ENCODE results near the gene GRM3. TPM values are rescaled to one million over a fixed set of nuclear protein-coding genes. Genes with fewer than 3 reads are reported as not detected.

Gene GRM3
- total and polyA plus RNA-seq, 2 of the 8 experiments (the other 6 are each of a cell fraction or from before 2014, with no cell fraction given), result 3.1 to 4.2 TPM

- TF ChIP-seq CHD7 (IDR thresholded peaks at IDR 0.05; ENCODE audit: insufficient replicate concordance, low read length), result no peak
- TF ChIP-seq SRF (IDR thresholded peaks at IDR 0.05; ENCODE audit: low read depth, low read length), result no peak
- TF ChIP-seq FOSL1 (IDR thresholded peaks at IDR 0.05; ENCODE audit: insufficient read depth, low read depth, low read length), result no peak
- TF ChIP-seq RXRA (IDR thresholded peaks at IDR 0.05; ENCODE audit: insufficient read depth, low read depth, low read length), result no peak
- no peak for TF ChIP-seq CTBP2 (IDR thresholded peaks at IDR 0.05; ENCODE audit: borderline replicate concordance, insufficient read depth, insufficient read length, low read length)
- TF ChIP-seq JUN (IDR thresholded peaks at IDR 0.05; ENCODE audit: low read depth, low read length), result no peak
- no peak for TF ChIP-seq ZNF274 (IDR thresholded peaks at IDR 0.05; ENCODE audit: borderline replicate concordance, extremely low read depth, low read length)
Observed at GRCh38 chr7:86900886-86901285, 257.2 kb downstream of the GRM3 start (continued).

Data from H1 (cell line).